T-helper 1 cell treated with Interleukin-12 subunit alpha and Interleukin-12 subunit beta and Interleukin-4 antibody, amounts not matched to agents 30 μg/mL and 1 μg/mL, for 36 hours (primary cell): Measurements from ENCODE around the gene SEMA4B.
"Not testable (repeated sequence)": the region's sequence is repeated elsewhere in the genome, so short reads cannot be mapped to it uniquely, and the experiment has no call there.

Experiments
- H3K27ac Mint-ChIP-seq: one replicate; pipeline ENCODE4 v1.8.0; 2021; ENCODE audit warnings: mild to moderate bottlenecking, mixed read lengths
- H3K27me3 Mint-ChIP-seq: one replicate; pipeline ENCODE4 v1.8.0; 2021; ENCODE audit warnings: low read depth, mixed read lengths
- H3K36me3 Mint-ChIP-seq: one replicate; pipeline ENCODE4 v1.8.0; 2021; ENCODE audit warnings: low read depth, mixed read lengths
- H3K4me1 Mint-ChIP-seq: one replicate; pipeline ENCODE4 v1.8.0; 2021; ENCODE audit warnings: low read depth, mixed read lengths
- H3K4me3 Mint-ChIP-seq: one replicate; pipeline ENCODE4 v1.8.0; 2021; ENCODE audit warnings: mild to moderate bottlenecking, moderate library complexity, mixed read lengths
- H3K9me3 Mint-ChIP-seq: one replicate; pipeline ENCODE4 v1.8.0; 2021; ENCODE audit warnings: mixed read lengths

SEMA4B gene

DNA sequence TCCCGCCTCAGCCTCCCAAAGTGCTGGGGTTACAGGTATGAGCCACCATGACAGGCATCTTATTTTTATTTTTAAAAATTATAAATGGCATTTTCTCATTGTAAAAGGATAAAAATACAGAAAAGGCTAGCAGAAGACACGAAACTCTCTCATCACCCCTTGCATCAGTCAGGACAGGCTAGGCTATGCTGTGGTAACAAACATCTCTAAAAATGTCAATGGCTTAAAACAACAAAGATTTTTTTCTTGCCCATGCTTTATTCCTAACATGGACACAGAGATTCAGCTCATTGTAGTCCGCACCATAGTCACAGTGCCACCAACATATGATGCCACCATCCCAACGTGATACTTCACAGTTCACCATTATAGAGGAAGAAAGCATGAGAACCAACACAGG, 34.0 kb upstream of the SEMA4B start:
- no peaks in the 10 kb centered on the region for H3K27me3 Mint-ChIP-seq
- no peak overlapping the region for H3K27ac Mint-ChIP-seq
- no peak overlapping the region for H3K4me3 Mint-ChIP-seq
- no peaks in the 10 kb centered on the region for H3K36me3 Mint-ChIP-seq
- H3K4me1 Mint-ChIP-seq: peaks cover 18% of the 10 kb centered on the region
- H3K9me3 Mint-ChIP-seq: peaks cover 6% of the 10 kb centered on the region

DNA sequence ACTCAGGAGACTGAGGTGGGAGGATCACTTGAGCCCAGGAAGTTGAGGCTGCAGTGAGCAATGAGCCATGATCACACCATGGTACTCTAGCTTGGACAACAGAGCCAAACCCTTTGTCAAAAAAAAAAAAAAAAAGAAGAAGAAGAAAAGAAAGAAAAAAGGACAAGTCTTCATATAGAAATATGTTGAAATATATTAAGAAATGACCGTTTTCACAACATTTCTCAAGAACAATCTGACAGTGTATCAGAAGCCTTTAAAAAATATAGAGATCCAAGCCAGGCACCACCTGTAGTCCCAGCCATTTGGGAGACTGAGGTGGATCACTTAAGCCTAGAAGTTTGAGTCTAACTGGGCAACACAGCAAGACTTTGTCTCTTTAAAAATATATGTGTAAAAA, 29.5 kb upstream of the SEMA4B start:
- no peak overlapping the region for H3K27ac Mint-ChIP-seq
- H3K9me3 Mint-ChIP-seq: peaks cover 6% of the 10 kb centered on the region
- H3K27me3 Mint-ChIP-seq: peaks cover 2% of the 10 kb centered on the region
- no peaks in the 10 kb centered on the region for H3K36me3 Mint-ChIP-seq
- H3K4me3 Mint-ChIP-seq: no peak overlapping the region
- H3K4me1 Mint-ChIP-seq: peaks cover 6% of the 10 kb centered on the region

GRCh38 chr15:90173372-90173771, 27.8 kb upstream of the SEMA4B start:
- H3K27me3 Mint-ChIP-seq: peaks cover 2% of the 10 kb centered on the region
- H3K9me3 Mint-ChIP-seq: no peaks in the 10 kb centered on the region
- no peak overlapping the region for H3K27ac Mint-ChIP-seq

DNA sequence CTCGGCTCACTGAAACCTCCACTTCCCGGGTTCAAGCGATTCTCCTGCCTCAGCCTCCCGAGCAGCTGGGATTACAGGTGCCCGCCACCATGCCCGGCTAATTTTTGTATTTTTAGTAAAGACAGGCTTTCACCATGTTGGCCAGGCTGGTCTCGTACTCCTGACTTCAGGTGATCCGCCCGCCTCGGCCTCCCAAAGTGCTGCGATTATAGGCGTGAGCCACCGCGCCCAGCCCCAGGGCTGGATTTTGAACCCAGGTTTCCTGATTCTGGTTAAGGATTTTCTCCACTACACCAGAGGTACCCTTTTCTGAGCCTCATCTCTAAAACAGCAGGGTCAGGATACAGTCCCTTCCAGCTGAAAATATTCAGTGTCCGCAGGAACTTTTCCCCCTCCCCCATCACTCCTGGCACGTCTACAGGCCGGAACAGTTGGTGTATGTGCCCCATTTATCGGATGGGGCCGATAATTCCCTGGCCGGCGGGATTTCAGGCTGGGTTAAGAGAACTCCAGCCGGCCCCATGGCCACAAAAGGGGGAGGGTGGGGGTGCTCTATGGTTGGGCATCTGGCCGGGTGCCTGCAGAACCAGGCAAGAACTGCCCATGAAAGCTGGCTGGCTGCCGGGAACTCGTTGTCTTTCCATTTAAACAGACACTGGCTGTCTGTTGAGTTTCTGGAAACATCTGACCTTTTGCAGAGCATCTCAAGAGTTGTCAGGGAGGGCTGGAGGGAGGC, 26.8 kb upstream of the SEMA4B start:
- Mint-ChIP-seq H3K9me3 (no peaks in the 10 kb centered on the region), H3K27ac (no peak overlapping the region), H3K27me3 (peaks cover 3% of the 10 kb centered on the region), H3K4me3 (no peak overlapping the region), H3K36me3 (no peaks in the 10 kb centered on the region), H3K4me1 (peaks cover 11% of the 10 kb centered on the region)

More at GRCh38 chr15:90173372-90173771, 27.8 kb upstream of the SEMA4B start:
- H3K36me3 Mint-ChIP-seq: no peaks in the 10 kb centered on the region
- peaks cover 3% of the 10 kb centered on the region for H3K4me1 Mint-ChIP-seq
- H3K4me3 Mint-ChIP-seq: no peak overlapping the region

DNA sequence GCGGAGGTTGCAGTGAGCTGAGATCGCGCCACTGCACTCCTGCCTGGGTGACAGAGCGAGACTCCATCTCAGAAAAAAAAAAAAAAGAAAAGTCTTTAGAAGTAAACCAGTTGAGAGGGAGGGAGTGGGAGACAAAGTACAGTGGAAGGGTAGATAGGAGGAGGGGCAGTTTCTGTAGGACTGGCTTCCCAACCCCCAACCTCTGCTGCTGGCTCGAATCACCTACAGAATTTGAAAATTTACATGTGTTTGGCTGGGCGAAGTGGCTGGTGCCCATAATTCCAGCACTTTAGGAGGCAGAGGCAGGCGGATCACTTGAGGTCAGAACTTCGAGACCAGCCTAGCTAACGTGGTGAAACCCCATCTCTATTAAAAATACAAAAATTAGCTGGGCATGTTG, 24.1 kb upstream of the SEMA4B start:
- Mint-ChIP-seq H3K4me1 (peaks cover 15% of the 10 kb centered on the region), H3K27ac (no peak overlapping the region), H3K27me3 (peaks cover 6% of the 10 kb centered on the region), H3K36me3 (peaks cover 2% of the 10 kb centered on the region), H3K9me3 (no peaks in the 10 kb centered on the region), H3K4me3 (no peak overlapping the region)

GRCh38 chr15:90178468-90179435, 22.4 kb upstream of the SEMA4B start:
- H3K4me1 Mint-ChIP-seq: peaks cover 16% of the 10 kb centered on the region

GRCh38 chr15:90181776-90182175, 19.4 kb upstream of the SEMA4B start:
- H3K4me1 Mint-ChIP-seq: peaks cover 28% of the 10 kb centered on the region
- H3K9me3 Mint-ChIP-seq: no peaks in the 10 kb centered on the region
- H3K36me3 Mint-ChIP-seq: peaks cover 5% of the 10 kb centered on the region
- H3K27ac Mint-ChIP-seq: no peak overlapping the region
- H3K27me3 Mint-ChIP-seq: peaks cover 3% of the 10 kb centered on the region
- peak overlapping the region; percentile 4 for H3K4me3 Mint-ChIP-seq

More at GRCh38 chr15:90178468-90179435, 22.4 kb upstream of the SEMA4B start:
- H3K9me3 Mint-ChIP-seq: no peaks in the 10 kb centered on the region
- H3K4me3 Mint-ChIP-seq: no peak overlapping the region
- peaks cover 3% of the 10 kb centered on the region for H3K27me3 Mint-ChIP-seq
- H3K36me3 Mint-ChIP-seq: peaks cover 2% of the 10 kb centered on the region
- no peak overlapping the region for H3K27ac Mint-ChIP-seq

DNA sequence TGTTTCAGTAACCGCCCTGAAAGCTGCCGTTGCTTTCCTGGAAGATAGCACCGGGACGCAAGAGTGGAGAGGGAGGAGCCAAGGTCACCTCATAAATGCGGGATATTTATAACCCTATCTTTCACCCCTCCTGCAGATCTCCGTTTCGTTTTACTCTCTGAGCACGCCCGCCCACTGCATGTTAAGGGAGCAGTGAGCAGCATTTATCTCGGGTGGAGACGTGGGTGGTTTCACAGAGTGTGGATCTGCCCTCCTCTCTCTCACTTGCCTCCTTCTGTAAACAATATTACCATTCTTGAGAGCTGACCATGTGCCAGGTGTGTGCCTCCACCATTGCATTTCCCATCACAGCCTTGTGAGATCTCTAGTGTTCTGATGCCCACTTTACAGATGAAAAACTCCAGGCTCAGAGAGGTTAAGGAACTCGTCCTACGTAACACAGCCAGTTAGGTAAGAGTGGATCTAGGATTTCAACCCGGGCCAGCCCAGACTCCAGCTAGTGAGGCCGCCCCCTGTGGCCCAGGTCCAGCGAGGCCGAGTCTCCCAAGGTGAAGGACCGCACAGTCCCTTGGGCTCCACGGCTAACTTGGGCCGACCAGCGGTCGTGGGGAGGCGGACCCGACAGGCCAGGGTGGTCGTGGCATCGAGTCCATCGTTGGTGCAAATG, 16.9 kb upstream of the SEMA4B start:
- Mint-ChIP-seq H3K4me1 (peaks cover 27% of the 10 kb centered on the region), H3K4me3 (peak overlapping the region; percentile 75), H3K36me3 (peaks cover 8% of the 10 kb centered on the region), H3K27me3 (peaks cover 3% of the 10 kb centered on the region), H3K9me3 (no peaks in the 10 kb centered on the region), H3K27ac (peak overlapping the region; percentile 76)

DNA sequence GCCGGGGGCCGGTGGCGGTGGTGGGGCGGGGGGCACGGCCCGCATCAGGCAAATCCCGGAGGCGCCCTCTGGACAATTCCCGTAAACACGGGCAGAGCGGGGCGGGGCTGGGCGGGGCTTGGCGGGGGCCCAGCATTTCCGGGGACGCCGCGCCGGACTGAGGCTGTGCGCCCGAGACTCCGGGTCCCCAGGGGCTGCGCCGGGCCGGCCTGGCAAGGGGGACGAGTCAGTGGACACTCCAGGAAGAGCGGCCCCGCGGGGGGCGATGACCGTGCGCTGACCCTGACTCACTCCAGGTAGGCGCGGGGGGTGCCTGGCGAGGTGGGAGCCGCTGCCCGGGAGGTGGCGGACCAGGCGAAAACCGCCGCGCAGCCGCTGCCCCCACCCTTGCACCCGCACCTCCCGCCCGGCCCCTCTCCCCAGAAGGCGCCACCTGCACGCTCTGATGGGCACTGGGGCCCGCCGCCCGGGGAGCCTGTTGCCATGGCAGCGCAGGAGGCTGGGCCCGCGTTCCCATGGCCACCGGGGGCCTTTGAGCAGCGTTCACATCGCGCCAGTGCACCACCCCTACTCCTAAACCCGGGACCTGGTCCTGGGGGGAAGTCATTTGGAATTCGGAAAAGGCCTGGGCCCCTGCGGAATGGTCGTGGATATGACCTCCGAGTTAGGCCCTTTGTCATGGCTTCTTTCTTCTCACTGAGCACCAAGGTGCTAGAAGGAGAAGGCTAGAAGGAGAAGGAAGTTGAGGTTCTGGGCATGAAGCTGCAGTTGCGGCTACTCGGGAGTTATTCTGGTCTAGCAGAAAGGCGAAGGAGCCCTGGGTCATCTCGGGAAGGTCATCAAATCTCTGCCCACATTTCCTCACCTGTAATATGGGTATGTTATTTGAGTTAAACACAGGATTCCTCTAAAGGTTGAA, 16.1 kb upstream of the SEMA4B start:
- Mint-ChIP-seq H3K27ac (peak overlapping the region; percentile 83), H3K4me3 (peak overlapping the region; percentile 92), H3K36me3 (peaks cover 6% of the 10 kb centered on the region), H3K9me3 (no peaks in the 10 kb centered on the region), H3K4me1 (peaks cover 24% of the 10 kb centered on the region), H3K27me3 (no peaks in the 10 kb centered on the region)

GRCh38 chr15:90187257-90187868, 13.8 kb upstream of the SEMA4B start:
- H3K4me1 Mint-ChIP-seq: peaks cover 39% of the 10 kb centered on the region
- H3K27ac Mint-ChIP-seq: no peak overlapping the region
- no peaks in the 10 kb centered on the region for H3K27me3 Mint-ChIP-seq
- no peak overlapping the region for H3K4me3 Mint-ChIP-seq
- no peaks in the 10 kb centered on the region for H3K9me3 Mint-ChIP-seq
- H3K36me3 Mint-ChIP-seq: peaks cover 8% of the 10 kb centered on the region

- H3K4me1 Mint-ChIP-seq: peaks cover 45% of the 10 kb centered on the region
- not testable (repeated sequence) for H3K9me3 Mint-ChIP-seq, H3K27me3 Mint-ChIP-seq, H3K4me3 Mint-ChIP-seq, H3K27ac Mint-ChIP-seq
- peaks cover 10% of the 10 kb centered on the region for H3K36me3 Mint-ChIP-seq
Observed at GRCh38 chr15:90188065-90188464, 13.1 kb upstream of the SEMA4B start.

GRCh38 chr15:90188914-90189748, 12.0 kb upstream of the SEMA4B start:
- Mint-ChIP-seq H3K27me3 (no peaks in the 10 kb centered on the region), H3K4me1 (peaks cover 46% of the 10 kb centered on the region), H3K27ac (no peak overlapping the region), H3K4me3 (peak overlapping the region; percentile 7), H3K9me3 (no peaks in the 10 kb centered on the region), H3K36me3 (peaks cover 16% of the 10 kb centered on the region)
